H1 (cell line): ENCODE results near the gene CCDC63. TPM values are rescaled to one million over a fixed set of nuclear protein-coding genes. Genes with fewer than 3 reads are reported as not detected.

Source experiments
- ATF2 ChIP-seq: IDR thresholded peaks from 2 replicates; pipeline ENCODE4 v1.6.1; 2012; ENCODE audit warnings: low read length, inconsistent platforms
- CBX5 ChIP-seq: fragments of 300-800, 300-1000 bp; sonication (generic); IDR thresholded peaks from 2 replicates; pipeline ENCODE4 v1.7.1; 2016; ENCODE audit warnings: antibody characterized with exemption, low read length, low read depth
- CHD7 ChIP-seq: fragments of 300-600 bp; sonication (generic); IDR thresholded peaks from 2 replicates; pipeline ENCODE4 v1.7.1; 2012; ENCODE audit warnings: low read length, moderate library complexity, mild to moderate bottlenecking, inconsistent platforms; ENCODE audit not compliant: insufficient replicate concordance
- FOSL1 ChIP-seq: IDR thresholded peaks from 2 replicates; pipeline ENCODE4 v1.6.1; 2011; ENCODE audit warnings: mild to moderate bottlenecking, low read depth, low read length, moderate library complexity; ENCODE audit not compliant: insufficient read depth
- HDAC2 ChIP-seq, 2 experiments: fragments of 300-600 bp in 1 of 2; sonication (generic) in 1 of 2; IDR thresholded peaks; 2 replicates each; pipeline ENCODE4 v1.6.1; 2011 to 2012; ENCODE audit warnings: low read depth in 2 of 2, low read length in 2 of 2, mild to moderate bottlenecking in 2 of 2, moderate library complexity in 2 of 2, borderline replicate concordance in 1 of 2, inconsistent platforms in 1 of 2
- POLR2A ChIP-seq, 2 experiments: IDR thresholded peaks; 1 replicate in 1 of 2; 2 replicates in 1 of 2; pipeline ENCODE4 v1.6.1; 2011; ENCODE audit warnings: low read depth in 2 of 2, low read length in 2 of 2, mild to moderate bottlenecking in 2 of 2; ENCODE audit errors: control extremely low read depth in 1 of 2
- SAP30 ChIP-seq: fragments of 300-600 bp; sonication (generic); IDR thresholded peaks from 2 replicates; pipeline ENCODE4 v1.7.1; 2012; ENCODE audit warnings: low read length, moderate library complexity, mild to moderate bottlenecking, inconsistent platforms; ENCODE audit not compliant: insufficient read depth, insufficient replicate concordance
- SIRT6 ChIP-seq: IDR thresholded peaks from one replicate; pipeline ENCODE4 v1.7.1; 2012; ENCODE audit warnings: low read length, inconsistent platforms
- SRF ChIP-seq: IDR thresholded peaks from 2 replicates; pipeline ENCODE4 v1.6.1; 2011; ENCODE audit warnings: mild to moderate bottlenecking, low read depth, low read length, moderate library complexity
- TAF1 ChIP-seq: IDR thresholded peaks from 2 replicates; pipeline ENCODE4 v1.6.1; 2011; ENCODE audit warnings: mild to moderate bottlenecking, low read depth, low read length
- YY1 ChIP-seq: IDR thresholded peaks from 2 replicates; pipeline ENCODE4 v1.6.1; 2011; ENCODE audit warnings: low read depth, mild to moderate bottlenecking, low read length
- polyA plus RNA-seq, 7 experiments: library from polyadenylated mRNA; depleted of rRNA in 3 of 7; stranded (reverse) in 5 of 7; unstranded in 2 of 7; fragments of >200 nt in 5 of 7; fragments of 200-250 nt in 2 of 7; gene quantifications; 1 replicate in 5 of 7; 2 replicates in 1 of 7; 4 replicates in 1 of 7; pipeline versions ENCODE4 v1.2.1 to v1.2.3, GENCODE V29; 2011 to 2013; ENCODE audit warnings: missing spikeins in 2 of 7, mixed read lengths in 2 of 7
- total RNA-seq: library from RNA; stranded (reverse); fragmentation: NEBNext Ultra II Directional; extraction: Animal tissue kit (Norgen Biotek cat#: 25700); gene quantifications from 2 replicates; pipeline ENCODE4 v1.2.1, GENCODE V29; 2021

Gene CCDC63
- total and polyA plus RNA-seq, 2 of the 8 experiments (the other 6 are each of a cell fraction or from before 2014, with no cell fraction given), result 0.42 to 0.93 TPM

GRCh38 chr12:110818511-110818910 is 28.3 kb upstream of the CCDC63 start (continued):
- TF ChIP-seq CHD7 (no peak), YY1 (no peak), SAP30 (no peak), TAF1 (no peak), FOSL1 (no peak), SRF (no peak), ATF2 (no peak), SIRT6 (no peak), CBX5 (no peak), POLR2A (IDR thresholded peaks at IDR 0.05; ENCODE audit: control extremely low read depth in 1 of 2, low read depth in 2 of 2, low read length in 2 of 2) (no peak), HDAC2 (IDR thresholded peaks at IDR 0.05; ENCODE audit: borderline replicate concordance in 1 of 2, low read depth in 2 of 2, low read length in 2 of 2) (no peak)
